ENCODE measurements around the gene MRAS. TPM values are rescaled to one million over a fixed set of nuclear protein-coding genes. Genes with fewer than 3 reads are reported as not detected.

MRAS gene
- total and polyA plus RNA-seq, 2 of the 8 experiments (the other 6 are each of a cell fraction or from before 2014, with no cell fraction given): 10.6 to 16.2 TPM

GRCh38 chr3:138452436-138452835 lies 104.1 kb downstream of the MRAS start:
- no peaks in the 10 kb centered on the region for H3K27me3 ChIP-seq (replicated peaks in 1 of 4; ENCODE audit: control insufficient read depth in 3 of 4, extremely low read depth in 1 of 4, insufficient read depth in 3 of 4, low read length in 3 of 4)
- WGBS, 2 experiments (ENCODE audit: extremely low coverage in 1 of 2, insufficient coverage in 1 of 2, insufficient read length in 1 of 2, insufficient replicate concordance in 2 of 2, low coverage in 1 of 2, low lambda C conversion rate in 2 of 2, missing lambda C conversion rate in 1 of 2): 93% methylated on average over 6 of the region's 6 CpGs; no CpG with 5 or more reads in 1 of the 2 experiments
- ChIA-PET POLR2A (ENCODE audit: partially characterized antibody) (interaction anchor here (0.7 to 1.3 kb wide), 2 partner anchors 22 to 150 kb away, joined by 3 to 4 read pairs; no protein-coding TSS in a partner anchor), CTCF (ENCODE audit: partially characterized antibody) (interaction anchor here (1.7 to 2.8 kb wide), 3 partner anchors 14 to 27 kb away, joined by 4 to 10 read pairs (median 7); no protein-coding TSS in a partner anchor)
- H2BK12ac ChIP-seq (ENCODE audit: low read depth, low read length): no peak overlapping the region
- no peak overlapping the region for H3K27ac ChIP-seq (ENCODE audit: low read depth, low read length)
- TF ChIP-seq RAD21 (IDR thresholded peaks at IDR 0.05 in 1 of 2, conservative IDR thresholded peaks at IDR 0.05 in 1 of 2; ENCODE audit: low read depth in 2 of 2, low read length in 2 of 2) (no peak), TCF12 (IDR thresholded peaks at IDR 0.05; ENCODE audit: low read depth, low read length) (no peak), RFX5 (IDR thresholded peaks at IDR 0.05; ENCODE audit: borderline replicate concordance, low read depth, low read length) (no peak), ASH2L (IDR thresholded peaks at IDR 0.05; ENCODE audit: low read length) (no peak)
- peaks cover 0 to 3% of the 10 kb centered on the region in 2 experiments; a peak in 2 of 4 replicates for H3K9me3 ChIP-seq (ENCODE audit: insufficient read depth in 2 of 2, low read depth in 1 of 2, low read length in 1 of 2)
- H3K79me1 ChIP-seq (ENCODE audit: low read depth, low read length): no peaks in the 10 kb centered on the region
- H4K91ac ChIP-seq (replicated peaks; ENCODE audit: insufficient read length, low read length): no peak overlapping the region
- no peak overlapping the region for H3K56ac ChIP-seq (replicated peaks; ENCODE audit: insufficient read length, low read depth, low read length)
- H3K36me3 ChIP-seq (ENCODE audit: control insufficient read depth in 2 of 4, insufficient read depth in 4 of 4, low read length in 3 of 4): no peaks in the 10 kb centered on the region
- no peak overlapping the region for H2BK120ac ChIP-seq (replicated peaks; ENCODE audit: low read depth, low read length)
- FAIRE-seq (no peak), DNase-seq (ENCODE audit: low read depth in 1 of 2, low spot score in 2 of 2) (no peak)
- no peak overlapping the region for H2BK5ac ChIP-seq (ENCODE audit: low read depth, low read length)
- H3K18ac ChIP-seq (ENCODE audit: extremely low read depth, low read length): no peak overlapping the region
- no peak overlapping the region for H4K5ac ChIP-seq (ENCODE audit: insufficient read length, low read depth, low read length)
- peaks cover 0 to 2% of the 10 kb centered on the region in 2 experiments for H4K20me1 ChIP-seq (replicated peaks in 1 of 2; ENCODE audit: control insufficient read depth in 1 of 2, insufficient read depth in 2 of 2, low read length in 2 of 2)
- H2AFZ ChIP-seq (ENCODE audit: low read length): no peak overlapping the region
- H2BK15ac ChIP-seq (ENCODE audit: low read length): no peak overlapping the region
- no peak overlapping the region for H3K14ac ChIP-seq (ENCODE audit: insufficient read length)
- no peak overlapping the region for H3K4me2 ChIP-seq (ENCODE audit: insufficient read depth in 1 of 2, low read depth in 2 of 2, low read length in 2 of 2)
- no peak overlapping the region for H3K4ac ChIP-seq (replicated peaks; ENCODE audit: insufficient read length, low read depth, low read length)
- H2AK5ac ChIP-seq (ENCODE audit: low read depth, low read length): 0 out of 2 replicates have a peak overlapping the region, but pooled peaks have one; percentile 24
- H3K4me3 ChIP-seq (ENCODE audit: extremely low read depth in 1 of 4, insufficient read depth in 2 of 4, low read depth in 3 of 4, low read length in 4 of 4): no peak overlapping the region
- H3K9ac ChIP-seq (replicated peaks in 1 of 4; ENCODE audit: extremely low read depth in 1 of 4, low read depth in 3 of 4, low read length in 3 of 4): no peak overlapping the region
- no peaks in the 10 kb centered on the region; the same call in 1 of the 2 replicates for H3K23me2 ChIP-seq (ENCODE audit: low read depth, low read length)
- peaks cover 0 to 10% (median 5%) of the 10 kb centered on the region in 4 experiments; a peak in 5 of 7 replicates for H3K4me1 ChIP-seq (replicated peaks in 1 of 4; ENCODE audit: control insufficient read depth in 3 of 4, insufficient read depth in 4 of 4, low read length in 3 of 4)
- no peak overlapping the region; the same call in 1 of the 2 replicates for H4K8ac ChIP-seq (ENCODE audit: extremely low read depth, insufficient read depth, low read length)
- no peak overlapping the region for H3K23ac ChIP-seq (ENCODE audit: insufficient read length)
- H2BK20ac ChIP-seq (ENCODE audit: low read length): no peak overlapping the region
- H3K79me2 ChIP-seq (ENCODE audit: control insufficient read depth in 1 of 2, insufficient read depth in 2 of 2, low read length in 2 of 2): no peaks in the 10 kb centered on the region
